Measurements from ENCODE around the gene ZFP42.
A peak's percentile ranks its signal among the peaks of the same experiment; 100 is the strongest.
"Not testable (repeated sequence)": the region's sequence is repeated elsewhere in the genome, so short reads cannot be mapped to it uniquely, and the experiment has no call there.

ZFP42 gene

GRCh38 chr4:187995322-187996207, at the start of gene ZFP42:
TSS of gene ZFP42 (plus strand) at chr4:187995771. CDS start at chr4:188002808, 7,037 bp downstream.
- DNase-seq (ENCODE audit: low read depth), result no peak

GRCh38 chr4:187961171-187961570, 34.4 kb upstream of the ZFP42 start:
- no peak for DNase-seq (ENCODE audit: low read depth)

DNA sequence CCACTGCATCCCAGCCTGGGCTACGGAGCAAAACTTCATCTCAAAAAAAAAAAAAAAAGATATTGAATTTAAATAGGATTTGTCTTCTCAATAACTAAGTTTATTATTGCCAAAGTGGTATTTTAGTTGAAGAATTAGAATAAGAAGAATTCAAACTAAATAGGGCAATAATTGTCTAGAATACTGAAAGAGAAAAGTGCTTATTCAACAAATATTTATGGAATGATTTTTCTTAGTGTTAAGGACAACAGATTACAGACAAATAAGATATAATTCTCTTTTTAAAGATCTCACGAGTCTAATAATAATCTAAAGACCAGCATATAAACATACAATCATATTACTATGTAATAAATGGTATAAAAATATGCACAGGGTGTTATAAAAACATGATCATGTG, 33.6 kb upstream of the ZFP42 start:
- DNase-seq (ENCODE audit: low read depth), result no peak

DNA sequence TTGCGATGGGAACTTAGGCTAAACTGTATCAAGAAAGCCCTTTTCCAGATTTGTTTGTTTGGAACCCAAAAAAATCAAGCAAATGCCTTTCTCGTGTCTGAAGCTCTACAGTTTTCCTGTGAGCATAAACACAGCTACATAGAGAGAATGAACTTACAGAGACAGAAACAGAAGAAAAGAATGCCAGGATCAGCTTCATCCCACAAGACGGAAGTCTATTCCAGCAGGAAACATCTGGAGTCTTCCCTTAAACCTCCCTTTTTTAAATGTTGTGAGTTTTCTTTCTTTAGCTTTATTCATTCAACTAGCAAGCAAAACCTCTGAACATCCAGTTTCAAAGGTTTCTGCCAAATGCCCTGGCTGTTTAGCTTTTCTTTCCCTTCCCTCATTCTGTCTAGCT, 32.6 kb upstream of the ZFP42 start:
- DNase-seq (ENCODE audit: low read depth), result no peak

DNA sequence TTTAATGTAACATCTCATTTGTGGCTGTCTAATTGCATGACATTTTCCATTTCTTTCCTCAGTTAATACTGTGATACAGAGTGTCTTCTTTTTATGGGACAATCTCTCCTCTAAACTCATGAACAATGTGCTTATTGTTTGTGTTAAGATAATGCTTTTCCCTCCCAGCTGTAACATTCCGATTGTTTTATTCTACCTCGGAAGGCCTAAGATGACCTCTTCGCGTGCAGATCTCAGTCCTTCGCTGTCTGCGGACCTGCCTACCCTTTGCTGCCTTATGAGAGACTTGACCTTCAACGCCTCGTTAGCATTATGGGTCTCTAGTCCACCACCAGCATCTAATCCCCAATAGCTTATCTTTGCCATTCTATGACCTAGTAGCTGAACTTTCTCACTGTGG, 29.8 kb upstream of the ZFP42 start:
- no peak for DNase-seq (ENCODE audit: low read depth)

DNA sequence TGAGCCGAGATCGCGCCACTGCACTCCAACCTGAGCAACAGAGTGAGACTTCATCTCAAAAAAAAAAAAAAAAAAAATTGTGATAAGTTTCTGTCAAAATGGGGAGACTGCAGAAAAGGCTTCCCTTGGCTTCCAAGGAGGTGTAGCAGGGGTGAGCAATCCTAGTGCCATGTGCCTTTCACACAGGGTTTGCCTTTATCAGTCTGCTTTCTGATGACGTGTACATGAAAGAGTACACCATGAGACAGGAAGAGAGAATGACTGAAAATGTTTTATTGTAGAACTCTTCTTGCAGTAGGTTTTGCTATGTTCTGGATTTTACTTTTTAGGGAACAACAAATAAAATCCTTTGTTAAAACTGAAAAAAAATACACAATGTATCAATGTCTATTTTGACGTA, 23.4 kb upstream of the ZFP42 start:
- no peak for DNase-seq (ENCODE audit: low read depth)

DNA sequence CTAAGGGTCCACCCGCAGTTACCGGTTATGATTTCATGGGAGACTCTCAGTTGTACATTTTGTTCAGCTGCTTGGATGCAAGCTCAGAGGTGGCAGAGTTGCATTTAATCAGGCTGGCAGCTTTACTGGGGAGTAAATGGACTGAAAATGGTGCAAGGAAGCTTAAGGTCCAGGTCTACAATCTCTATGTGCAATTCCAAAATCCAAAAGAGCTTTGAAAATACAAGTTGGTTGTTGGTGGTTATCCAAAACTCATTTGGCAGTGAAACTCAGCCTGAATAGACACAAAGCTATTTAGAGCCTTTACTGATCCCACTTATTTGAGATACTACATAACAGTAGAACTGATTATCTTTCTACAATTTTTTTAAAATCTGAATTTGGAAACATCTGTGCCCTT, 11.8 kb upstream of the ZFP42 start:
- DNase-seq (ENCODE audit: low read depth), result no peak

- no peak for DNase-seq (ENCODE audit: low read depth)
These were observed 2.6 kb upstream of the ZFP42 start for GRCh38 chr4:187992971-187993370.

DNA sequence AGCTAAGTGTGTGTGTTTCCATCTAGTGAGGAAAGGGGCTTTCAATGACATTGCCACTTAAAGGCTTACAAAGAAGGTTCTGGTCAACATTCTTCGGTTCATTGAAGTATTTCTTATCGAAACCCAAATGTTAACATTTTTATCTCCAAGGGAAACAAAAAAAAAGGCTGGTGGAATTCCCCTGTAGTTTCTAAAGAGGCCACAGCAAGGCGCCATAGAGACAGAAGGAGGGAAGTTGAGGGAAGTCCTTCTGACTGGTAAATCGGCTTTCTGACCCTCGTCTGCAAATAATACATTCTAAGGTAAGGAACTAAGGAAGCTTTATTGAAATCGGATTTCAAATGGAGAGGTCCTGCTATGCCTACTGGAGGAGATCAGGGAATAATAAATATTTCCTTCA, 1.7 kb upstream of the ZFP42 start:
- no peak for DNase-seq (ENCODE audit: low read depth)

DNA sequence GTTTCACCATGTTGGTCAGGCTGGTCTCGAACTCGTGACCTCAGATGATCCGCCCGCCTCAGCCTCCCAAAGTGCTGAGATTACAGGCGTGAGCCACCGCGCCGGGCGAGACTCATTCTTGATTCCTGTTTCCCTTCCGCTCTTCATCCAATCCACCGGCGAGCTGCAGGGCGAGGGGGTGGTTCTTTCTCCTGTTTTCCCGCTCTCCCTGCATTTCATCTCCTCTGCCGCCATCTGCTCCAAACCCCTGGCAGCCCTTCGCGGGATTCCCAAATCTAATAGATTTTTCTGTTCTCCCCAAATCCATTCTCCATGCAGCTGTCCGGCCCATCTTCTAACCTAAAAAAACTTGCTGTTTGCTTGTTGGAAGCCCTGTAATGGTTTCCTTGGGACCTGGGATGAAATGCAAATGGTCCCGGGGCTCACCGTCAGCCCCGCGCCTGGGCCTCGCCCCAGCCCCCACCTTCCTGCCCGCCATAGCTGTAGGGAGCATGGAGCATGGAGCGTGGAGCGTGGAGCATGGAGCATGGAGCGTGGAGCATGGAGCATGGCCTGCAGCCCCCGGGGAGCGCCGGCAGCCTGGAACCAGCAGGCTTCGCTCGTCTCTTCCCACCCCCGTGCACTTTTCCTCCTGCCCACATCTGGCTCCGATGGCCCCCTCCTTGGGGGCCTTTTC, 1.1 kb downstream of the ZFP42 start:
- DNase-seq (ENCODE audit: low read depth), result no peak

- not testable (repeated sequence) for DNase-seq (ENCODE audit: low read depth)
These were observed 2.4 kb downstream of the ZFP42 start for GRCh38 chr4:187997991-187998390.

GRCh38 chr4:187999406-187999932, 3.9 kb downstream of the ZFP42 start:
- DNase-seq (ENCODE audit: low read depth), result peak; percentile 4

- no peak for DNase-seq (ENCODE audit: low read depth)
These were observed 6.8 kb downstream of the ZFP42 start for GRCh38 chr4:188002323-188002722.

- no peak for DNase-seq (ENCODE audit: low read depth)
These were observed 7.2 kb downstream of the ZFP42 start for GRCh38 chr4:188002751-188003150.

- DNase-seq (ENCODE audit: low read depth), result no peak
These were observed 10.0 kb downstream of the ZFP42 start for GRCh38 chr4:188005561-188005960.

DNA sequence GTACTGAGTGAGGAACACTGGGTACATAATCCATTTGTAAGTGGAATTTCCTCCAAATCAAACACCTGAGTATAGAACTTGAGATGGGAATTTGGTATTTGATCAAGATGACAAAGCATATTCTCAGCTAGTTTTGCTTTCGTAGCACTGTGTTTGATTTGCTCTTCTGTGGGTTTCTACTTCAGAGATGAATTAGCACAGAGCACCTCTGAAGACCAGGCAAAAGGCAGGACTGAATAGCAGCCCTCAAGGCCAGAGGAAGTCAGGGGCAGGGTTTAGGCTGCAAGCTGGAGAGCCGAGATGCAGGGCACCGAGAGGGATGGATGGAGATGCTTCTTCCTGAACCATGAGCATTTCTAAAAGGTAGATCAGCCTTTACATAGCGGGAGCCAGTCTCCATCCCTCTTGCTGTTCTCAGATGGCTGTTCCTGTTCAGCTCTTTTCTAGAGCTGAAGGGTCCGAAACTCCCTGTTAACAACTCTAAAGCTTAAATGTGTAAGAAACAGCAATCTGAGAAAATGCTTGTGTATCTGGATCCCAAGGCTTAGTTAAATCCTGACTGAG, 10.8 kb downstream of the ZFP42 start:
- DNase-seq (ENCODE audit: low read depth), result no peak

- peak; percentile 81 for DNase-seq (ENCODE audit: low read depth)
These were observed 12.8 kb downstream of the ZFP42 start for GRCh38 chr4:188008377-188008776.

GRCh38 chr4:188012426-188012945, 16.9 kb downstream of the ZFP42 start:
- DNase-seq (ENCODE audit: low read depth), result no peak

DNA sequence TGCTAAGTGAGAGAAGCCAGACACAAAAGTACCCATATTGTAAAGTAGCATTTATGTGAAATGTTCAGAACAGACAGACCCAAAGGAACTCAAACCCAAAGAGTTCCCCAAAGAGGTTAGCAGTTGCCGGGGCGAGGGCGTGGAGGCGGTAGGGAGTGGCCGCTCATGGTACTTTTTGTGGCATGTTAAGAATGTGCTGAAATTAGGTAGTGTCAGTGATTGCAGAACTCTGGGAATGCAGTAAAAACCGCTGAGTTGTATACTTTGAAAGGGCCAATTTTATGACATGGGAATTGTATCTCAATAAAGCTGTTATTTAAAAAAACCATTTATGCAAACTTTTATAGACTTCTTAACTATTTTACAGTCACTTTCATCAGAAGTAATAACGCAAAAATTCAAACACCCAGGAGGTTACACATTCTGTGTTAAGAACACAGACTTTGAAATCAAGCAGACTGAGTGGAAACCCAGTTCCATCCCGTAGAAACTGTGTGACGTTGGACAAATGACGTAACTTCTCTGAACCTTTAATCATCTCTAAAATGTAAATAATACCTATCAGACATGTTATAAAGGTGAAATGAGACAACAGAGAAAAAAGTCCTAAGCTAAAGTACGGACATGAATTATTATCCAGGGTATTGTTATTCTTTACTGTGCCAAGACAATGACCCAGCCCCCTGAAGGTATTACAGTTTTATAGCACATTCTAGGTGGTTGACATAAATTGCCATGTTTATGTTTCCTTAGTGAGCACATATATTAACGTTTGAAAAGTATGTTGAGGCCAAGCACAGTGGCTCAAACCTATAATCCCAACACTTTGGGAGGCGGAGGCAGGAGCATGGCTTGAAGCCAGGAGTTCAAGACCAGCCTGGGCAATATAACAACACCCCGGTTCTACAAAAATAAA, 19.7 kb downstream of the ZFP42 start:
- peak; percentile 17 for DNase-seq (ENCODE audit: low read depth)

DNA sequence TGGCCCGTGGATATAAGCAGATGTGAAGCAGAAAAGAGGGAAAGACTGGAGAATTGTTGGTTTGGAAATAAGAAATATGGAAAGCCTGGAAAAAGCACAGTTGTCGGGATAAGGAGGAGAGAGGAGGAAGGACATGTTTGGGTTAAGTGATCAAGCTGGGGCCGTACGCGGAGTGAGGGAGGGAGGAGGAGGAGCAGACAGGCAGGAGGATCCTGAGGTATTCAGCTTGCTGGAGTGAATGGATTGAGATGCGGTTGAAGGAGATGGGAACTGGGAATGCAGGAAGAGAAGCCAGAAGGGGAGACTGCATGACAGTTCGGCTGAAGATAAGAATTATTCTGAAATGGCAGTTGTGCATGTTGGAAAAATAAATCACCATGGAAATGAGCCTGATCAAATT, 21.2 kb downstream of the ZFP42 start:
- no peak for DNase-seq (ENCODE audit: low read depth)

DNA sequence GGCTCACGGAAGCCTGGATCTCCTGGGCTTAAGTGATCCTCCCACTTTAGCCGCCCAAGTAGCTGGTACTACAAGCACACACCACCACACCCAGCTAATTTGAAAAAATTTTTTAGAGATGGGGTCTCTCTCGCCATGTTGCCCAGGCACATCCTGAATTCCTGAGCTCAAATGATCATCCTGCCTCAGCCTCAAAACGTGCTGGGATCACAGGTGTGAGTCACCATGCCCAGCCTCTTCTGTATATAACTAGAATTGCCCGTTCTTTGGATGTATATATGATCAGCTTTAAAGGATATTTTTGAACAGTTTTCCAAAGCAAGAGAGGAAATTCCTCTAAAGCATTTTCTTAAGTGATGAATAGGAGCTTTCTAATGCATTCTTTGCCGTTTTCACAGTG, 22.7 kb downstream of the ZFP42 start:
- no peak for DNase-seq (ENCODE audit: low read depth)
